ENCODE measurements around the gene KRTAP9-1. TPM values are rescaled to one million over a fixed set of nuclear protein-coding genes. Genes with fewer than 3 reads are reported as not detected.

Gene KRTAP9-1
- polyA plus RNA-seq, 3 donors: not detected

DNA sequence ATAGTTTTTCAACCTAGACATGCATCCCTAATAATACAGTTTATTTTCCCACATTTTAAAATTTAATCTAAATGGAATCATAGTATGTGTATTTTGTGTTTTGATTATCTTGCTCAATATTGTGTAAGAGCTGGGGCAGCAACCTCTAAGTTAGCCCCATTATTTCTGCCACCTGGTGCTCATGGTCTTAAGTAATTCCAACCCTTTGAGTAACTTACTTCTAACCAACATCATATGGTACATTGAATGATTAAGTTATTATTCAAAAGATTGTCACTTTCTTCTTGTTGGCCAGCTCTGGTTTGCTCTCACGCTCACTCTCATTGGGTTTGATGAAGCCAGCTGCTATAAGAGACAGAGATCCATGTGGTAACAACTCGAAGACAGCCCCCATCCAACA is 17.8 kb upstream of the KRTAP9-1 start:
- H3K4me1 ChIP-seq (ENCODE audit: control insufficient read depth in 1 of 2, insufficient read depth in 2 of 2, low read length in 2 of 2): peaks cover 0 to 8% of the 10 kb centered on the region in 2 donors
- H2AFZ ChIP-seq (ENCODE audit: insufficient read depth, low read depth, low read length, poor library complexity, severe bottlenecking): no peak overlapping the region
- Mint-ChIP-seq H3K4me1 (peaks cover 17% of the 10 kb centered on the region), H3K4me3 (no peak overlapping the region), H3K36me3 (no peaks in the 10 kb centered on the region), H3K27me3 (ENCODE audit: low read depth in 3 of 3) (peaks cover 0 to 7% (median 2%) of the 10 kb centered on the region in 3 donors), H3K27ac (no peak overlapping the region), H3K9me3 (peaks cover 0 to 2% (median 0%) of the 10 kb centered on the region in 7 donors)
- no peaks in the 10 kb centered on the region for H3K36me3 ChIP-seq (replicated peaks in 1 of 2; ENCODE audit: control insufficient read depth in 1 of 2, insufficient read depth in 2 of 2, low read length in 2 of 2)
- TF ChIP-seq, protein P1, sequence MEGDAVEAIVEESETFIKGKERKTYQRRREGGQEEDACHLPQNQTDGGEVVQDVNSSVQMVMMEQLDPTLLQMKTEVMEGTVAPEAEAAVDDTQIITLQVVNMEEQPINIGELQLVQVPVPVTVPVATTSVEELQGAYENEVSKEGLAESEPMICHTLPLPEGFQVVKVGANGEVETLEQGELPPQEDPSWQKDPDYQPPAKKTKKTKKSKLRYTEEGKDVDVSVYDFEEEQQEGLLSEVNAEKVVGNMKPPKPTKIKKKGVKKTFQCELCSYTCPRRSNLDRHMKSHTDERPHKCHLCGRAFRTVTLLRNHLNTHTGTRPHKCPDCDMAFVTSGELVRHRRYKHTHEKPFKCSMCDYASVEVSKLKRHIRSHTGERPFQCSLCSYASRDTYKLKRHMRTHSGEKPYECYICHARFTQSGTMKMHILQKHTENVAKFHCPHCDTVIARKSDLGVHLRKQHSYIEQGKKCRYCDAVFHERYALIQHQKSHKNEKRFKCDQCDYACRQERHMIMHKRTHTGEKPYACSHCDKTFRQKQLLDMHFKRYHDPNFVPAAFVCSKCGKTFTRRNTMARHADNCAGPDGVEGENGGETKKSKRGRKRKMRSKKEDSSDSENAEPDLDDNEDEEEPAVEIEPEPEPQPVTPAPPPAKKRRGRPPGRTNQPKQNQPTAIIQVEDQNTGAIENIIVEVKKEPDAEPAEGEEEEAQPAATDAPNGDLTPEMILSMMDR (IDR thresholded peaks at IDR 0.05): no peak
- no peaks in the 10 kb centered on the region for H3K9me3 ChIP-seq (replicated peaks in 1 of 2; ENCODE audit: control insufficient read depth in 1 of 2, insufficient read depth in 1 of 2, low read length in 2 of 2)
- H3K9ac ChIP-seq (ENCODE audit: insufficient read depth, low read length, poor library complexity, severe bottlenecking): no peak overlapping the region
- no peak overlapping the region for H3K27ac ChIP-seq (ENCODE audit: low read depth in 1 of 2, low read length in 2 of 2)
- WGBS (ENCODE audit: insufficient coverage): no CpG with 5 or more reads among the region's 2 CpGs
- intact Hi-C loops (cut with micrococcal nuclease): no loop called here
- H3K79me2 ChIP-seq (ENCODE audit: insufficient read depth, low read length): no peaks in the 10 kb centered on the region
- H4K20me1 ChIP-seq (ENCODE audit: insufficient read depth, low read length): no peaks in the 10 kb centered on the region
- no peak overlapping the region for H3K4me3 ChIP-seq (replicated peaks in 1 of 3; ENCODE audit: low read depth in 2 of 3, low read length in 3 of 3)
- DNase-seq: no peak
- H3K4me2 ChIP-seq (replicated peaks; ENCODE audit: extremely low read depth, low read length, poor library complexity, severe bottlenecking): no peak overlapping the region
- no peaks in the 10 kb centered on the region for H3K27me3 ChIP-seq (ENCODE audit: control insufficient read depth in 2 of 2, insufficient read depth in 2 of 2, low read length in 2 of 2)

DNA sequence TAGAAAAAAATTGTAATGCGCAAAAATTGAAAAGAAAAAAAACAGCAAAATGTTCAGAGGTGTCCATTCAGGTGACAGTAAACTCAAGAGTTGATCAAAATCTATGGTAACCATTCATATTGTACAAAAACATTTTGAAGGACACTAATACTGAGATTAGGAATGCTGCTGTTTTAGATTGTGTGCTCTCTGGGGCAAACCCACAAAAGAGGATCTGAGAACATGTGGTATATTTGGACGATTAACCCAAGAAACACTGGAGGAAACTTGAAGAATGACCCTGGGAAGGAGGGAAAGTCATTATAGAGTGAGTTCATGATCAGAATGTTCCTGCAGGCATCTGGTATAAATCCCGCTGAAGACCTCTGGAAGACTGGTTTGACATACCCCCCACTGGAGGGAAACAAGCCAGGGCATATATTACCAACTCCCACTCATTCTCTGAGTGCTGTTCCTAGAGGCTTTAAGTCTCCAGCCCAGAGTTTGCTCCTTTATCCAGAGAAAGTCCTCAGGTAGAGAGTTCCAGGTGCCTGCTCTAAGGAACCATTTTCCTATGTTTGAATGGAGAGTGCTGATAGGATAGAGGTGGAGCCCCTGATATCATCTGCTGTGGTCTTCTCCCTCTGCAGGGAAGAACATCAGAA is 12.8 kb upstream of the KRTAP9-1 start:
- Mint-ChIP-seq H3K27me3 (ENCODE audit: low read depth in 3 of 3) (peaks cover 0 to 6% (median 3%) of the 10 kb centered on the region in 3 donors), H3K9me3 (peaks cover 0 to 2% (median 0%) of the 10 kb centered on the region in 7 donors), H3K27ac (no peak overlapping the region), H3K4me3 (no peak overlapping the region), H3K36me3 (no peaks in the 10 kb centered on the region), H3K4me1 (peaks cover 19% of the 10 kb centered on the region)
- H3K27me3 ChIP-seq (ENCODE audit: control insufficient read depth in 2 of 2, insufficient read depth in 2 of 2, low read length in 2 of 2): no peaks in the 10 kb centered on the region
- H4K20me1 ChIP-seq (ENCODE audit: insufficient read depth, low read length): no peaks in the 10 kb centered on the region
- TF ChIP-seq, protein P1 (IDR thresholded peaks at IDR 0.05): no peak
- no peaks in the 10 kb centered on the region for H3K36me3 ChIP-seq (replicated peaks in 1 of 2; ENCODE audit: control insufficient read depth in 1 of 2, insufficient read depth in 2 of 2, low read length in 2 of 2)
- WGBS (ENCODE audit: insufficient coverage): 100% methylated on average over 1 of the region's 3 CpGs
- intact Hi-C loops (cut with micrococcal nuclease): no loop called here
- no peak overlapping the region for H3K4me3 ChIP-seq (replicated peaks in 1 of 3; ENCODE audit: low read depth in 2 of 3, low read length in 3 of 3)
- DNase-seq: no peak
- no peak overlapping the region for H3K27ac ChIP-seq (ENCODE audit: low read depth in 1 of 2, low read length in 2 of 2)
- no peak overlapping the region for H3K4me2 ChIP-seq (replicated peaks; ENCODE audit: extremely low read depth, low read length, poor library complexity, severe bottlenecking)
- no peak overlapping the region for H3K9ac ChIP-seq (ENCODE audit: insufficient read depth, low read length, poor library complexity, severe bottlenecking)
- H2AFZ ChIP-seq (ENCODE audit: insufficient read depth, low read depth, low read length, poor library complexity, severe bottlenecking): no peak overlapping the region
- H3K9me3 ChIP-seq (replicated peaks in 1 of 2; ENCODE audit: control insufficient read depth in 1 of 2, insufficient read depth in 1 of 2, low read length in 2 of 2): no peaks in the 10 kb centered on the region
- peaks cover 0 to 10% of the 10 kb centered on the region in 2 donors for H3K4me1 ChIP-seq (ENCODE audit: control insufficient read depth in 1 of 2, insufficient read depth in 2 of 2, low read length in 2 of 2)
- H3K79me2 ChIP-seq (ENCODE audit: insufficient read depth, low read length): no peaks in the 10 kb centered on the region

Data from CD14-positive monocyte (primary cell).